K562 (cell line): ENCODE measurements around the gene PPM1N. TPM values are rescaled to one million over a fixed set of nuclear protein-coding genes. Genes with fewer than 3 reads are reported as not detected.

Source experiments
- ASH1L ChIP-seq: fragments of 450-650 bp; IDR thresholded peaks from 2 replicates; pipeline ENCODE4 v1.6.1; 2018; ENCODE audit warnings: borderline replicate concordance, mild to moderate bottlenecking, low read depth; ENCODE audit not compliant: partially characterized antibody
- BRF1 ChIP-seq: IDR thresholded peaks from 3 replicates; pipeline ENCODE4 v1.6.1; 2011; ENCODE audit warnings: borderline replicate concordance, mild to moderate bottlenecking; ENCODE audit not compliant: insufficient read length; ENCODE audit errors: extremely low read depth
- CHD1 ChIP-seq: fragments of 200-600 bp; sonication (generic); IDR thresholded peaks from one replicate; pipeline ENCODE4 v1.6.1; 2012; ENCODE audit warnings: mild to moderate bottlenecking, moderate library complexity, low read length, inconsistent platforms
- E2F8 ChIP-seq: fragments of 450-650 bp; IDR thresholded peaks from 2 replicates; pipeline ENCODE4 v1.7.1; 2018; ENCODE audit warnings: mild to moderate bottlenecking, low read depth; ENCODE audit not compliant: partially characterized antibody
- ETV6 ChIP-seq, 3 experiments: fragments of 150-350 bp in 1 of 3; sonication (generic) in 1 of 3; formaldehyde crosslinking in 1 of 3; IDR thresholded peaks; 2 replicates each; pipeline versions ENCODE4 v1.6.1 to v1.8.0; 2014 to 2022; ENCODE audit warnings: borderline replicate concordance in 2 of 3, low read depth in 2 of 3, antibody characterized with exemption in 1 of 3, low read length in 1 of 3, mild to moderate bottlenecking in 1 of 3, missing genetic modification reagents in 1 of 3
- EZH2 ChIP-seq: IDR thresholded peaks from 2 replicates; pipeline ENCODE4 v1.6.1; 2012; ENCODE audit warnings: low read depth, mild to moderate bottlenecking, inconsistent platforms, low read length, borderline replicate concordance
- FOS ChIP-seq: IDR thresholded peaks from 3 replicates; pipeline ENCODE4 v1.6.1; 2011; ENCODE audit not compliant: insufficient read length; ENCODE audit errors: extremely low read depth
- GMEB1 ChIP-seq: fragments of 250-450 bp; sonication (Bioruptor Pico); IDR thresholded peaks from 2 replicates; pipeline ENCODE4 v1.4.0; 2020; ENCODE audit warnings: mild to moderate bottlenecking
- MTA2 ChIP-seq: fragments of 450-650 bp; IDR thresholded peaks from 2 replicates; pipeline ENCODE4 v1.6.1; 2016; ENCODE audit warnings: low read depth
- MXI1 ChIP-seq: IDR thresholded peaks from 2 replicates; pipeline ENCODE4 v1.6.1; 2011; ENCODE audit warnings: low read depth, mild to moderate bottlenecking, improper control_type of control experiment, low read length
- NONO ChIP-seq, 2 experiments: fragments of 200-400 bp in 1 of 2; fragments of 450-650 bp in 1 of 2; formaldehyde crosslinking in 1 of 2; IDR thresholded peaks; 2 replicates each; pipeline ENCODE4 v1.6.1; 2017; ENCODE audit warnings: low read depth in 2 of 2, mild to moderate bottlenecking in 2 of 2, moderate library complexity in 2 of 2, low read length in 1 of 2
- PCBP2 ChIP-seq: fragments of 200-400 bp; formaldehyde crosslinking; IDR thresholded peaks from 2 replicates; pipeline ENCODE4 v1.6.1; 2018; ENCODE audit warnings: low read length, low read depth, mild to moderate bottlenecking, moderate library complexity; ENCODE audit not compliant: poor library complexity, severe bottlenecking
- POLR2AphosphoS2 ChIP-seq: IDR thresholded peaks from 2 replicates; pipeline ENCODE4 v1.6.1; 2012; ENCODE audit warnings: low read length, improper control_type of control experiment
- RFX1 ChIP-seq: fragments of 450-650 bp; IDR thresholded peaks from 2 replicates; pipeline ENCODE4 v1.6.1; 2016; ENCODE audit warnings: mild to moderate bottlenecking, moderate library complexity
- SMARCB1 ChIP-seq: IDR thresholded peaks from 2 replicates; pipeline ENCODE4 v1.6.1; 2011; ENCODE audit warnings: improper control_type of control experiment, low read depth; ENCODE audit not compliant: insufficient read length
- TAF7 ChIP-seq: fragments of 450-650 bp; IDR thresholded peaks from 2 replicates; pipeline ENCODE4 v1.6.1; 2016; ENCODE audit warnings: missing genetic modification characterization, missing compliant biosample characterization
- ZBTB17 ChIP-seq: fragments of 450-650 bp; formaldehyde crosslinking; IDR thresholded peaks from 2 replicates; pipeline ENCODE4 v1.4.0; 2020; ENCODE audit warnings: mild to moderate bottlenecking
- ZBTB49 ChIP-seq: sonication (generic); formaldehyde crosslinking; IDR thresholded peaks from 2 replicates; pipeline ENCODE4 v1.8.0; 2022; ENCODE audit warnings: missing genetic modification reagents, mild to moderate bottlenecking, borderline replicate concordance
- ZNF764 ChIP-seq: fragments of 250-450 bp; sonication (Bioruptor Pico); IDR thresholded peaks from 2 replicates; pipeline ENCODE4 v1.4.0; 2020; ENCODE audit warnings: low read depth, mild to moderate bottlenecking, moderate library complexity
- polyA plus RNA-seq, 8 experiments: library from polyadenylated mRNA; depleted of rRNA in 4 of 8; stranded (reverse) in 5 of 8; unstranded in 3 of 8; fragments of >200 nt; fragmentation: Nextera tagmentation in 2 of 8; fragmentation: Illumina TruSeq in 1 of 8; extraction: Ambion mirVana in 2 of 8; extraction: Trizol in 1 of 8; gene quantifications; 2 replicates each; pipeline versions ENCODE4 v1.2.1 to v1.2.3, GENCODE V29; 2011 to 2014; ENCODE audit warnings: inconsistent platforms in 1 of 8, missing spikeins in 1 of 8
- total RNA-seq, 7 experiments: library from RNA; depleted of rRNA in 6 of 7; stranded (reverse); fragments of >200 nt in 6 of 7; fragmentation: Illumina TruSeq in 2 of 7; extraction: Trizol in 2 of 7; gene quantifications; 2 replicates each; pipeline versions ENCODE4 v1.2.1 to v1.2.3, GENCODE V29; 2011 to 2021; ENCODE audit warnings: low replicate concordance in 1 of 7

Gene PPM1N
- total and polyA plus RNA-seq, 9 of the 15 experiments (the other 6 are each of a cell fraction or from before 2014, with no cell fraction given) = 4.5 to 15.6 (median 8.7) TPM

- TF ChIP-seq PCBP2 (no peak), NONO (IDR thresholded peaks at IDR 0.05; ENCODE audit: low read depth in 2 of 2, low read length in 1 of 2) (peak; percentile 40 to 71; a peak in 1 of 4 replicates), ZNF764 (no peak), ASH1L (no peak), E2F8 (no peak), POLR2AphosphoS2 (peak; percentile 88; the same call in 1 of the 2 replicates), SMARCB1 (no peak), CHD1 (peak; percentile 83), ETV6 (IDR thresholded peaks at IDR 0.05; ENCODE audit: borderline replicate concordance in 1 of 2, low read depth in 2 of 2, low read length in 1 of 2) (no peak; a peak in 1 of 4 replicates), ETV6 (CRISPR knock-in tag; IDR thresholded peaks at IDR 0.05; ENCODE audit: borderline replicate concordance) (no peak), MXI1 (0 out of 2 replicates have a peak, but pooled peaks have one; percentile 22), GMEB1 (CRISPR knock-in tag) (no peak; the same call in 1 of the 2 replicates), ZBTB17 (CRISPR knock-in tag) (no peak), FOS (no peak), RFX1 (no peak), ZBTB49 (CRISPR knock-in tag) (no peak), TAF7 (tag) (peak; percentile 66; the same call in 1 of the 2 replicates), EZH2 (no peak), MTA2 (no peak), BRF1 (no peak)
Observed at GRCh38 chr19:45506989-45507871, 9.0 kb downstream of the PPM1N start, which contains the start of gene VASP (continued).
